ENCODE measurements around the gene CDK19.

DNA sequence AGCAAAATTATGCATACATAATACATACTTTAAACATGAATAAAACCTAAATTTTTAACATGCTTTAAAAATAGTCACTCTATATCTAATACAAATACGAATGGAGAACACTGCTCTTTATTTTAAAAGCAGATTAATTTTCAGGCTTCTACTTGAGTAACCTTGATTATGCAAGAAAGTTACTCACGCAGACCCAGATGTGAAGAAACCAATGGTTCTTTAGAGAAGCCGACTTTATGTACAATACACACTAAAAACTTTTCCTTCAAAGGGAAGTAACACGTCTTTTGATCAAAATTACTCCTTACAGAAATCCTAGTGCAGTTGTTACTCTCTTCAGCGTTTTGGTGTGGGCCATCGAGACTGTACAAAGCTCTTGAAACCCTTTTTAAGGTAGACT is 201.9 kb downstream of the CDK19 start:
- TF ChIP-seq, protein P1, sequence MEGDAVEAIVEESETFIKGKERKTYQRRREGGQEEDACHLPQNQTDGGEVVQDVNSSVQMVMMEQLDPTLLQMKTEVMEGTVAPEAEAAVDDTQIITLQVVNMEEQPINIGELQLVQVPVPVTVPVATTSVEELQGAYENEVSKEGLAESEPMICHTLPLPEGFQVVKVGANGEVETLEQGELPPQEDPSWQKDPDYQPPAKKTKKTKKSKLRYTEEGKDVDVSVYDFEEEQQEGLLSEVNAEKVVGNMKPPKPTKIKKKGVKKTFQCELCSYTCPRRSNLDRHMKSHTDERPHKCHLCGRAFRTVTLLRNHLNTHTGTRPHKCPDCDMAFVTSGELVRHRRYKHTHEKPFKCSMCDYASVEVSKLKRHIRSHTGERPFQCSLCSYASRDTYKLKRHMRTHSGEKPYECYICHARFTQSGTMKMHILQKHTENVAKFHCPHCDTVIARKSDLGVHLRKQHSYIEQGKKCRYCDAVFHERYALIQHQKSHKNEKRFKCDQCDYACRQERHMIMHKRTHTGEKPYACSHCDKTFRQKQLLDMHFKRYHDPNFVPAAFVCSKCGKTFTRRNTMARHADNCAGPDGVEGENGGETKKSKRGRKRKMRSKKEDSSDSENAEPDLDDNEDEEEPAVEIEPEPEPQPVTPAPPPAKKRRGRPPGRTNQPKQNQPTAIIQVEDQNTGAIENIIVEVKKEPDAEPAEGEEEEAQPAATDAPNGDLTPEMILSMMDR (conservative IDR thresholded peaks at IDR 0.05): no peak
- no peak for TF ChIP-seq ZFX (IDR thresholded peaks at IDR 0.05)

Data from C4-2B (cell line).